ENCODE measurements around the gene DYNC2H1.

The DYNC2H1 gene

DNA sequence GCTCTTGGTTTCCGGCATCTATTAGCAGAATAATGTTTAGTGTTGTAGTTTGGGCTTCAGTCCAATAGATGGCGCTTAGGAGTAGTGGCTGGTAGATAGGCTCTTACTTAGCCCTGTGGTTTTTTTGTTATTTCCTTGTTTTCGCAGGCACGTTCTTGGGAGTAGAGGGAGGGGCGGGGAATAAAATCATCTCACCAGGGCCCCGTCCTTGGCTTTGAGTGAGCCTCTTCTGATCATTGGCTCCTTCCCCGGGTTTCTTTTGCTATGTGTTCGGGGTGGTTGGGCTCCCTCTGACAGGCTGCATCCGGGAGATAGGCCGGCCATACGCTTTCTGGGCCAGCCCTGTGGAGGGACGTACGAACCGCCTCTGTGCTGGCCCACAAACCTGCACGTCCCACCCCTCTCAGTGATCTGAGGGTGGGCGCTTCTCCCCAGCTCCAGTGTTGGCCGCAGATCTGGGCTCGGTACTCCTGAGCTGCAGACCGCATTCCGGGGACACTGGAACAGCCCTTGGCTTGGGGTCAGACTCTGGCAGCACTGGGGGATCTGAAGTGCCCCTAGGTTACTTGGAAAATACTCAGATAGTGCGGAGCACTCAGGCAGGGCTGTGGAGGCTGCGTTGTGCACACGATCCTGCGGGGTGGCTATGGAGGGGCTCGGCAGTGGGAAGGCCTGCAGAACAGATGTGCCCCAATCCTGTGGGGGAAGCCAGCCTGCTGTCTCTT lies 217.0 kb downstream of the DYNC2H1 start:
- TF ChIP-seq, protein P1, sequence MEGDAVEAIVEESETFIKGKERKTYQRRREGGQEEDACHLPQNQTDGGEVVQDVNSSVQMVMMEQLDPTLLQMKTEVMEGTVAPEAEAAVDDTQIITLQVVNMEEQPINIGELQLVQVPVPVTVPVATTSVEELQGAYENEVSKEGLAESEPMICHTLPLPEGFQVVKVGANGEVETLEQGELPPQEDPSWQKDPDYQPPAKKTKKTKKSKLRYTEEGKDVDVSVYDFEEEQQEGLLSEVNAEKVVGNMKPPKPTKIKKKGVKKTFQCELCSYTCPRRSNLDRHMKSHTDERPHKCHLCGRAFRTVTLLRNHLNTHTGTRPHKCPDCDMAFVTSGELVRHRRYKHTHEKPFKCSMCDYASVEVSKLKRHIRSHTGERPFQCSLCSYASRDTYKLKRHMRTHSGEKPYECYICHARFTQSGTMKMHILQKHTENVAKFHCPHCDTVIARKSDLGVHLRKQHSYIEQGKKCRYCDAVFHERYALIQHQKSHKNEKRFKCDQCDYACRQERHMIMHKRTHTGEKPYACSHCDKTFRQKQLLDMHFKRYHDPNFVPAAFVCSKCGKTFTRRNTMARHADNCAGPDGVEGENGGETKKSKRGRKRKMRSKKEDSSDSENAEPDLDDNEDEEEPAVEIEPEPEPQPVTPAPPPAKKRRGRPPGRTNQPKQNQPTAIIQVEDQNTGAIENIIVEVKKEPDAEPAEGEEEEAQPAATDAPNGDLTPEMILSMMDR (conservative IDR thresholded peaks at IDR 0.05; ENCODE audit: control insufficient read depth, insufficient read depth, low read depth, low read length) = peak; percentile 94
- H3K4me3 ChIP-seq (ENCODE audit: control insufficient read depth, low read depth, low read length) = no peak overlapping the region
- DNase-seq (ENCODE audit: low read depth) = peak; percentile 84

DNA sequence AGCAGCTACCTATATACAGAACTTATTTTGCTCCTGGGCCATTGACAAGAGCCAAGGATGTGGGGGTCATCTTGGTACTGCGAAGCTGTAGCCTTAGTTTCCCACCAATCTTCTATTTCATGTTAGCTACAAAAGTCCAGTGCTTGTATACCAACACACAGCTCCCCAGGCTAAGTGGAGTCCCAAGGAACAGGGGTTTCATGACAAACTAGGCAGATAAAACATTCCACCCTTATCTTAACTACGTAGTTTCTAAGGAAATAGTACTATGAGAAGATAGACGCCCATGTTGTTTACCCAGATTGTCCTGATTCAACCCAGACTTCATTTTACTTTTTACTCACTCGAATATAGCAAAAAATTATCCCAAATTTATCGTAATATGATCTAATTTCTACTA lies 218.5 kb downstream of the DYNC2H1 start:
- H3K4me3 ChIP-seq (ENCODE audit: control insufficient read depth, low read depth, low read length) = no peak overlapping the region
- DNase-seq (ENCODE audit: low read depth) = no peak
- TF ChIP-seq, protein P1 (conservative IDR thresholded peaks at IDR 0.05; ENCODE audit: control insufficient read depth, insufficient read depth, low read depth, low read length) = no peak

DNA sequence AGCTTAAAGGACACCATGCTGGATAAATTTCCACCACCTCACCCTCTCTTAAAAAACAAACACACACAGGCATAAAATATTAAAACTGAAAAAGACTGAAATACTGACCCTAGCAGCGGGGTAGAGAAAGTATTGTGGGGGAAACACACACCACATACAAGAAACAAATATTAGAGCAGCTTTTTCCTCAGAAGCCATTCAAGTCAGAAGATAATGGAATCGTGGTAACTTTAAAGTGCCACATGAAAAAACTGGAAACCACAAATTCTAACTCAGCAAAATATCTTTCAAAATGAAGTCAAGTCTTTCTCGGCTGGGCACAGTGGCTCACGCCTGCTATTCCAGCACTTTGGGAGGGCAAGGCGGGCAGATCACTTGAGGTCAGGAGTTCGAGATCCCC lies 223.2 kb downstream of the DYNC2H1 start:
- no peak for DNase-seq (ENCODE audit: low read depth)
- H3K4me3 ChIP-seq (ENCODE audit: control insufficient read depth, low read depth, low read length) = no peak overlapping the region
- TF ChIP-seq, protein P1 (conservative IDR thresholded peaks at IDR 0.05; ENCODE audit: control insufficient read depth, insufficient read depth, low read depth, low read length) = no peak

DNA sequence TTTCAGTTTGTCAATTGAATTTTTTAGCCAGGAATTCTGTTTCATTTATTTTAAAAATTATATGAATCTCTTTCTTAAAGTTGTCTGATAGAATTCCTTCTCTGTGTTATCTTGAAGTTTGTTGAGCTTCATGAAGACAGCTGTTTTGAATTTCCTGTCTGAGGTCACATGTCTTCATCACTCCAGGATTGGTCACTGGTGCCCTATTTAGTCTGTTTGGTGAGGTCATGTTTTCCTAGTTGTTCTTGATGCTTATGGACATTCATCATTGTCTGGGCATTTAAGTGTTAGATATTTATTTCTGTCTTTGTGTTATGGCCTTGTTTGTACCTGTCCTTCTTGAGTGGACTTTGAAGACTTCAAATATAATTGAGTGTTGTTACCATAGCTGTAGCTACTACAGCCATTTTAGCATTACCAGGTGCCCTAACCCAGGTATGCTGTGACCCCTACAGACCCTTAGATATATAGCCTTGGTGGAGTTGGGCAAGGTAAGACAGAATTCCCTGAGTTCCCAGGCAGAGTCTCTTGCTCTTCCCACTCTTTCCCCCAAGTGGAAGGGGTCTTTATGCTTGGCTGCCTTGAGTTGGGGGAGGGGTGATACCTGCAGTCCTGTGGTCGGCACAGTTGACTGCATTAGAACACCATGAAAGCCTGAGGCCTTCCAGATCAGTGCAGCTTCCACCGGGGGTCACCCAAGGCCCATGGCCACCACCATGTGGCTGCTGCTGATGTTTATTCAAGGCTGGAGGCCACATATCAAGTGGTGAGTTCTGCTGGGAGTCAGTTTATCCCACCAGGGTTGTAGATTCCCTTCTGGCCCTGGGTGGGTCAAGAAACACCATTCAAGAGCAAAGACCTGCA lies 229.6 kb downstream of the DYNC2H1 start:
- TF ChIP-seq, protein P1 (conservative IDR thresholded peaks at IDR 0.05; ENCODE audit: control insufficient read depth, insufficient read depth, low read depth, low read length) = peak; percentile 19
- peak; percentile 77 for DNase-seq (ENCODE audit: low read depth)

DNA sequence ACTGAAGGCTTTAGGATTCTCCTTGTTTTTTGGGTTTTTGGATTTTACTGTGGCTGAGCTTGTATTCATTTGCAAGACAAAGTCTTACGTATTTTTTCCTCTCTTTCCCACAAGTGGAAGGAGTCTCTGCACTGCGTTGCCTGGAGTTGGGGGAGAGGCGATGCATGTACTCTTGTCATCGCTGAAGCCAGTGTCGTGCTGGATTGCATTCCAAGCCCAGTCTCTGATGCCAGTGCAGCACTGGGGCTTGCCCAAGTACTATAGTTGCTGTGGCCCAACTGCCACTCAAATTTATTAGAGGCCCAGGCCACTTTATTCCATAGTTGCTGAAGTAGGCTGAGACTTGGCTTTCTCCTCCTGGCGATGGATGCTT lies 230.2 kb downstream of the DYNC2H1 start:
- no peak for DNase-seq (ENCODE audit: low read depth)
- no peak overlapping the region for H3K4me3 ChIP-seq (ENCODE audit: control insufficient read depth, low read depth, low read length)

More for the DNA sequence above, 229.6 kb downstream of the DYNC2H1 start:
- H3K4me3 ChIP-seq (ENCODE audit: control insufficient read depth, low read depth, low read length) = no peak overlapping the region

DNA sequence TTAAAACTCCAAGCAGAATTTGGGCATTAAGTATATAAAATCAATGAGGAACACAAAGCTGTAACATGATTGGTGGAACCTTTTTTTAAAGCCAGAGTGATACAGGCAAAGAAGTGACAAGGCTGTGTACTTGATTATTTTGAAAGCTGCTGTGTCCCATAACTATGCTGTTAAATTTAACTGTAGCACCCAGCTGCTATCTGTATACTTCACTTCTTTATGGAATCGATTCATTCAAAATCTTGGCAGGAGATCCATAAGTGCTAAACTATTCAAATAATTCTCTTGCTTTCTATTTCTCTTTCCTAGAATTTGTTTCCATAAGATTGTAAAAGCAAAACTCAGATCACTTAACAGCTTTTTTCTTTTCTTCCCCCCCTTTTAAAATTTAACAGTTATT lies 231.7 kb downstream of the DYNC2H1 start:
- TF ChIP-seq, protein P1 (conservative IDR thresholded peaks at IDR 0.05; ENCODE audit: control insufficient read depth, insufficient read depth, low read depth, low read length) = no peak
- DNase-seq (ENCODE audit: low read depth) = no peak
- no peak overlapping the region for H3K4me3 ChIP-seq (ENCODE audit: control insufficient read depth, low read depth, low read length)

More for the DNA sequence above, 230.2 kb downstream of the DYNC2H1 start:
- TF ChIP-seq, protein P1 (conservative IDR thresholded peaks at IDR 0.05; ENCODE audit: control insufficient read depth, insufficient read depth, low read depth, low read length) = no peak
